DMS79 treated with DMSO at 0.1 percent for 48 hours (cell line): ENCODE measurements around the gene ENTR1.
"Not testable (repeated sequence)": the region's sequence is repeated elsewhere in the genome, so short reads cannot be mapped to it uniquely, and the experiment has no call there.

Experiments used
- DNase-seq: peaks from one replicate; lab custom pipeline; 2025; lab: John Stamatoyannopoulos, UW

Gene ENTR1

DNA sequence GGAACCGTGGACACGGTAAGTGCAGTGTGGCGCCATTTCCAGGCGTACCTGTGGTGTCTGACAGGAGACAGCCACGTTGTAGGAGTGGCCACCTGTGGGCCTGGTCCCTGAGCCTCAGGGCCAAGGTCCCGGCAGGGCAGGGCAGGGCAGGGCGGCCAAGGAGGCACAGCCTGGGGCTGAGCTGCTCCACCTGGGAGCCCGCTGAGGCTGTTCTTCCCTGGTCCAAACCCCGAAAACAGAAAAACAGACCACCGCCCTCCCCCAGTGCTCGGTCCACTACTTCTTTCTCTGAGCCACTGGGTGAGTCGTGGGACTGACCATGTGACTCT is 8.6 kb upstream of the ENTR1 start:
- no peak for DNase-seq

DNA sequence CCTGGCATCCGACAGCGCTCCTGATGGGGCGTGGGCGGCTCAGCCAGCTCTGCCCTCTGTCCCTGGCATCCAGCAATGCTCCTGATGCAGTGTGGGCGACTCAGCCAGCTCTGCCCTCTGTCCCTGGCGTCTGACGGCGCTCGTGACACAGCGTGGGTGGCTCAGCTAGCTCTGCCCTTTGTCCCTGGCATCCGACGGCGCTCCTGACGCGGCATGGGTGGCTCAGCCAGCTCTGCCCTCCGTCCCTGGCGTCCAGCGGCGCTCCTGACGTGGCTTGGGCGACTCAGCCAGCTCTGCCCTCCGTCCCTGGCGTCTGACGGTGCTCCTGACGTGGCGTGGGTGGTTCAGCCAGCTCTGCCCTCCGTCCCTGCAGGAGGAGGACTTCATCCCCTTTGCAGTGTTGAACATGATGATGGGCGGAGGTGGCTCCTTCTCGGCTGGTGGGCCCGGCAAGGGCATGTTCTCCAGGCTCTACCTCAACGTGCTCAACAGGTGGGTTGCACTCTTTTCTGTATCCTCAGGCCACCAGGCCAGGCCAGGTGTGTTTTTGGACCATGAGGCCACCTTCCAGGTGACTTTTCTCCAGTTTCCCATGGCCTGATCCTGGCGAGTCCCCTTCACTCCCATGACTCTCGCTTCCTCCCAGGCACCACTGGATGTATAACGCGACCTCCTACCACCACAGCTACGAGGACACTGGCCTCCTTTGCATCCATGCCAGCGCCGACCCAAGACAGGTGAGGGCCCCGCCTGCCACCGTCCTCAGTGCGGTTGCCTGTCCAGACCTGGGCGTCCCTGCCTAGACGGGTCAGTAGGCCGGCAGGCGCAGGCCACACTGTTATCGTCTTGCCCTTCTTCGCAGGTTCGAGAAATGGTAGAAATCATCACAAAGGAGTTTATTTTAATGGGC is 8.0 kb upstream of the ENTR1 start:
- DNase-seq: no peak

DNA sequence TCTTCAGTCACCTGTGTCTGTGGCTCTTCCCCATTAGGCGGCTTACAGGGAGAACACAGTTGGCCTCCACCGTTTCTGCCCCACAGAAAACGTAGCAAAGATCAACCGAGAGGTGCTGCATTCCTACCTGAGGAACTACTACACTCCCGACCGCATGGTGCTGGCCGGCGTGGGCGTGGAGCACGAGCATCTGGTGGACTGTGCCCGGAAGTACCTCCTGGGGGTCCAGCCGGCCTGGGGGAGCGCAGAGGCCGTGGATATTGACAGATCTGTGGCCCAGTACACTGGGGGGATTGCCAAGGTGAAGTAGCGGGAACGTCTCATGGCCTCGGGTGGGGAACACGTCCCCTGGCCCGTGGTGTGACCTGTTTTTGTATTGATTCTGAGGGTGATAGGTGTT is 6.5 kb upstream of the ENTR1 start:
- no peak for DNase-seq

DNA sequence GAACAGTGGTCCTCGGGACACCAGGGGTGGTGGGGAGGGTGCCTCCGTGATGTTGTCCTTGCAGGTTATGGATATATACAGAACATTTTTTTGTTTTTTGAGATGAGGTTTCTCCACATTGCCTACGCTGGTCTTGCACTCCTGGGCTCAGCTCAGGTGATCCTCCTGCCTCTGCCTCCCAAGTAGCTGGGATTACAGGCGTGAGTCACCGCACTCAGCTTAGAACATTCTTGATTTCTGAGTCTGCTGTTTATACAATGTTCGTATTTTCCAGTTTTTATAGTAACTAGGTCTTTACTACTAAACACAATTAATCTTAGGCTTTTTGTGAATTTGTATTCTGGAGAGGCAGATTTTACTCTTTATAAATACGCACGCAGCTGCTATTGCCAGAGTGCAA is 6.0 kb upstream of the ENTR1 start:
- no peak for DNase-seq

DNA sequence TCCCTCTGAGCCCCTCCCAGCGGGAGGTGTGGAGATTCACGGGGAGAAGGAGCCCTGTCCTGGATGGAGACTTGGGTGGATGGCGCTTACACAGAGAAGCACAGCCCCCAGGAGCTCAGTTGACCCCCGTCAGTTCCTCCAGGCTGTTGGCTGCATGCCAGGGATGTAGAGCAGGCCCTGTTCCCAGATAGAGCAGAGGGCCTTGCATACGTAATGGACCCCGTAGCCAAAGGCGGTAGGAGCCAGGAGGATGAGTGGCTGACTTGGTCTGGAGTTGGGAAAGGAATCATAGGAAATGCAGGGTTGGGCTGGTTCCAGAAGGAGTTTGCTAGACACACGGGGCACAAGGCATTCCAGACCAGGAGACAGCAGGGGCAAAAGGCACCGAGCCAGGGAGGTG is 2.5 kb upstream of the ENTR1 start:
- DNase-seq: no peak

DNA sequence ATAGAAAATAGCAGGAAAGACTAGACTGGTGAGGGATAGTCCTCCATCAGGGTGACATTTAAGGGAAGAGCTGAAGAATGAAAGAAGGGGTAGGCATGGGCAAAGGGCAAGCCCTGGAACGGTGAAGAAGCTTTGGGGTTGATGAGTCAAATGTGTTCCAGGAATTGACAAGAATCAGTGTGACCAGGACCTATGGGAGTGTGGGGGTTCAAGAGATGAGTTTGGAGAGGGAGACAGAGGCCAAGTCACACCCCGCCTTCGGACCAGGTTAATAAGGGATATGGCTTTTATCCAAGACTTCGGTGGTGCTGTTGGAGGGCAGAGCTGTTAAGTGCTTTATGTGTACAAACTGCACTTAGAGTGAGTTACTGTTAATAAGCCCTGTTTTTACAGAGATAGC is 964 bp upstream of the ENTR1 start:
- no peak for DNase-seq

DNA sequence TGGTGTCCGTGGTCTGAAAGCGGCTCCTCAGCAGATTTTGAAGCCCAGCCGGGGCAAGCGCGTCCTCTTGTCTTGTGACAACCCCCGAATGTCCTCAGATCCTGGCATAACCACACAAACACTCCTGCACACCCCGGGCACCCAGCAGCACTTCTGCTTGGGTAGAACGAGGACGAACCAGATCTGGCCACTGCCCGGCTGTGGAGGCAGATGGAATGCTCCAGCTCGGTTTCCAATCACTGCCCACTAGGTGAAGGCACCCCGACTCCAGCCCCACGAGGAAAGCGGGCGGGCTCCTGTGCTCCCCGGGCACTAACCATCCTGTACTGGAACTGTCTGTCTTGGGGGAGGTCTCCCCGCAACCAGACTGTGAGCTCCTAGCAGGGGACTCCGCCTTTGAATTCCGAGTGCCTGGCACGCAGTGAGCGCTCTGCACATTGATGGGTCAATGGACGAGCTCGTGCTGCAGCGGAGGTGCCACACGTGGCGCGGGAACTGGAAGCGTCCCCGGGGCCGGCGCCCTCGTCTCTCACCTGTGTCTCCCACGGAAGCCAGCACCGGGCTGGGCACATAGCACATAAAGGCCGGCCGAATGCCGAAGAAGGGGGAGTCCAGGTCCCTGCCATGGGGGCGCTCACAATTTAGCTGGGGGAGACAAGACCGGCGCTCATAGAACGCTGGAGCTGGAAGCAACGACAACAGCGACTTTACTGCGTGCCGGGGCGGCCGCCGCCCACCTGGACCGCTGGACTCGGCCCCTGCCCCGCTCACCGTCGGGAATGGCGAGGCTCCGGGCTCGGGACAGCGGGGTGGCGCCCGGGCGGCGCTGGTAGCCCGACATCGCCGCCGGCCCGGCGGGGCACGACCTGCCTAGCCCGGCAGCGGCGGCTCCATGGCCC is 608 bp downstream of the ENTR1 start:
- peak; percentile 9 for DNase-seq

DNA sequence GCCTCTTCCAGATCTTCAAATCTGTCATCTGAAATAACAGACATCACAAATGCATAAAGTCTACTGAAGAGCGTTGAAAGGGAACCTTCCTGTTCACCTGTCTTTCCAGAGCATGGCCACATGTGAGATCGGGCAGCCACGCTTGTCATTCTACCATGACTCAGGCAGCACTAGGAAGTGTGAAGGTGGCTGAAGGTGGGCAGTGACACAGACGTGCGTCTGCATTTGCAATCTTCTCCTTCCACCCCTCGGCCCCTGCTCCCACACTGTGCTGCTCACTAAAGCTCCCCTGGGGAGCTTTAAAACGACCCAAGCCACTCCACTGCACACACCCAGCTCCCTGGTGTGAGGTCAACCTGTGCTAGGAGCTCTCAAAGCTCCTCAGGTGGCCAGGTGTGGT is 2.5 kb downstream of the ENTR1 start:
- no peak for DNase-seq

DNA sequence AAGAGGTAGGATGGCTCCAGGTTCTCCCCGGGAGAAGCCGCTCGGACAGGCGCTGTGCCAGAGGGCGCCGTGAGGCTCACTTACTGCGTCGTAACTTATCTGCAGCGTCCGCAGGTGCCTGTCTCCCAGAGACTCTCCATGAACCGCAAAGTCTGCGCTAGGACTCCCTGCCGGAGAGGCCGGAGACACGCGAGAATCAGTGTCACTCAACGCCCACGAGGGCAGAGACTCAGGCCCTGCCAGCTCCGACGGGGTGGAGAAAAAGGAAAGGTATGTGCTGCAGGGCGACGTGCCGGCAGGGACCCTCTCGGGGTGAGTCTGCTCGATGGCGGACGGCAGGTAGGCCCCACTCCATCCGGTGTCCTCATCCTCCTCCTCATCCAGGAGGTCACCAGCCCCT is 3.4 kb downstream of the ENTR1 start:
- not testable (repeated sequence) for DNase-seq

DNA sequence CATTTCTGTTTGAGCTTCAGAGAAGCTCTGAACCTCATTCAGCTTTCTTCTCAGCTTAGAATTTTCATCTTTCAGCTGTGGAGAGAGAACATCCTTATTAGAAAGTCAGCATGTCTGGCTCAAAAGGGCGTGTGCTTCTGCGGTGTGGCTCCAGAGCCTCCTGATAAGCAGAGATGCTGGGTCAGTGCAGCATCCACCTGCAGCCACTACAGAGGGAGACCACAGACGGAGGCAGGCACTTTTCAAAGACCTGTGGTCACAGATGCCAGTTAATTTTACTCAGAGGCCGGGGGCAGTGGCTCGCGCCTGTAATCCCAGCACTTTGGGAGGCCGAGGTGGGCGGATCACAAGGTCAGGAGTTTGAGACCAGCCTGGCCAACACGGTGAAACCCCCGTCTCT is 4.5 kb downstream of the ENTR1 start:
- DNase-seq: not testable (repeated sequence)

DNA sequence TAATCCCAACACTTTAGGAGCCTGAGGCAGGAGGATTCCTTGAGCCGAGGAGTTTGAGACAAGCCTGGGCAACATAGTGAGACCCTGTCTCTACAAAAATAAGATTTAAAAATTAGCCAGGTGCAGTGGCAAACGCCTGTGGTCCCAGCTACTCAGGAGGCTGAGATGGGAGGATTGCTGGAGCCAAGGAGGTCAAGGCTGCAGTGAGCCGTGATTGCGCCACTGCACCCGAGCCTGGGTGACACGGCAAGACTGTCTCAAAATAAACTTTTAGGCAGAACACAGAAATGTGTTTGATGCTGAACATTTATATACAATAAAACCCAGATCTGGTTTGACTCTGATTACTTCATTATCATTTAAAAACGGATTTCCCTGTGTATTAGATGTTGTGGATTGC is 4.9 kb downstream of the ENTR1 start:
- no peak for DNase-seq

DNA sequence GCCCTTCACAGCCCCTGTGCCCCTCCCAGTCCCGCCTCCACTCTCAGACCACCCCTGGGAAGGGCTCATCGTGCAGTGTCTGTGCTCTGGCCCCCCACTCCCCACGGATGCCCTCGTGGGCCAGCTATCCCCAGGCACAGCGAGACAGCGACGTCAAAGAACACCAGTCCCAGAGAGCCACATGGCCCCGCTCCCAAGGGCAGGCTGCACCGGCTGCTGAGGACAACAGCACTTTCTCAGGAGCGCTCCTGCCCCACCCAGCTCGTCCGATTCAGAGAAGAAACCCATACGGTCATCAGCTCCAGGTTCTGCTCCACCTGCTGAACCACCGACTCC is 5.6 kb downstream of the ENTR1 start:
- DNase-seq: no peak

DNA sequence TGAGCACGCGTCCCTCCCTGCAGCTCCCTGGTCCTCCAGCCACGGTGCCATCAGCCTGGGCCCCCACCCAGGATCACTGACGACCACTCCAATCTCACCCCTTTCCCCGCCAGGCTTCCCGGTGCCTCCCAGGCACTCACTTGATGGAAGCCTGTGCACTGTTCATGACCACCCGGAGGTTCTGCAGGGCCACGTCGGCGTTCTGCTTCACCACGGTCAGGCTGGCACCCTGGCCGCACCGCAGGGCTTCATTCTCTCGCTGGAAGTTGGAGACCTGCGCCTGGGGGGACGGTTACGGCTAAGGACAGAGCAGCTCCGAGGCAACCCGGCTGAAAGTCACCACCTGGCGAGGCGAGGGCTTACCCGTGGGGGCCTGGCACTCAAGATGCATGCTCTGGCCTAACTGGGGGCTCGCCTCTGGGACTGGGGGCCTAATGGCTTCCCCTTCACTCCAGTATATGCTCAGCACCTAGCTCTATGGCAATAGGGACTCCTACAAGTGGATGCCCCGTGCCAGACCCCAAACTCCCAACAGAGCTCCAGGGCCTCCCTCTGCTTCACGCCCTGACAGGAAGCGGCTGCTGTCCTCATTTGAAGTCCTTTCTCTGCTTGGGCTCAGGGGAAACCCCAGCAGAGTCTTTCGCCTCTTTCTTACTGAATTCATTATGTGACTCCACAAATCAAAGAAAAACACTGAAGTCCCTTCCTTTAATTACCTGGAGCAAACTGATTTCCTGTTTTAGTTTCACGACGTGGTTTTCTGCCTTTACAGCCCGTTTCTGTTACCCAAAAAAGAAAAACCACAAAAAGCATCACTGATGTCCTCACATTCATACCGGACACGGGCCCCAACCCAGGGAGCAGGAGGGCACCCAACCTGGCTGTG is 6.3 kb downstream of the ENTR1 start:
- no peak for DNase-seq

DNA sequence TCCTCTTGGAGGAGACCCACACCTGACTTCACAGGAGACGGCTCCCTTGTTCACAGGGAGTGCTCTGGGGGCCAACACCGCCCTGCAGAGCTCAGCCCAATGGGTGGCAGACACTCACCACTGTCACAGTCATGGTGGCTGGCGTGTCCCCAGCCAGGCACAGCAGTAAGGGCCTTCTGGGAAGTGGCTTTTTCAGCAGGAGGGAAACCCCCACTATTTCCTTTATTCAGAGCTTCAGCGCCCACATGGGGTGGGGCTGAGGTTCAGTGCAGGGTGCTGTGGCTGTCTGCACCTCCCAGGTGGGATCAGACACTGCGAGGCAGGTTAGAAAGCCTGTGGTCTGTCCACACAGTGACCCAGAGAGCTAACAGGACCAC is 6.9 kb downstream of the ENTR1 start:
- no peak for DNase-seq

DNA sequence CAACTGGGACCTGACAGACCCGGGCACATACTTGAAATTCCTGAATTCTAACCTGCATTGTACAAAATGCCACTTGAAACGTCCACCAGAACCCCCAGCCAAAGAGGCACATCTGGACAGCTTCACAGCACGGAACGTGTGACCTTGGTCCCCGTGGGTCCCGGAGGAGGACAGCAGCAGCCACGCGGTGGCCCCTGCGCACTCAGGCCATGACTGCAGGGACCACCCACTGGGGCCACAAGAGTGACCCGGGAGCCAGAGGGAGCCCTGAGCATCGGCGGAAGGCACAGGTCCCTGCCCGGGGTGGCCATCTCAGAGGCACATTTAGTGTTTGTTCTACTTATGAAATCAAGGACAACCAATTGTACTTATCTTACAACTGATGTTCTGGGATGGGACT is 8.3 kb downstream of the ENTR1 start:
- DNase-seq: no peak

DNA sequence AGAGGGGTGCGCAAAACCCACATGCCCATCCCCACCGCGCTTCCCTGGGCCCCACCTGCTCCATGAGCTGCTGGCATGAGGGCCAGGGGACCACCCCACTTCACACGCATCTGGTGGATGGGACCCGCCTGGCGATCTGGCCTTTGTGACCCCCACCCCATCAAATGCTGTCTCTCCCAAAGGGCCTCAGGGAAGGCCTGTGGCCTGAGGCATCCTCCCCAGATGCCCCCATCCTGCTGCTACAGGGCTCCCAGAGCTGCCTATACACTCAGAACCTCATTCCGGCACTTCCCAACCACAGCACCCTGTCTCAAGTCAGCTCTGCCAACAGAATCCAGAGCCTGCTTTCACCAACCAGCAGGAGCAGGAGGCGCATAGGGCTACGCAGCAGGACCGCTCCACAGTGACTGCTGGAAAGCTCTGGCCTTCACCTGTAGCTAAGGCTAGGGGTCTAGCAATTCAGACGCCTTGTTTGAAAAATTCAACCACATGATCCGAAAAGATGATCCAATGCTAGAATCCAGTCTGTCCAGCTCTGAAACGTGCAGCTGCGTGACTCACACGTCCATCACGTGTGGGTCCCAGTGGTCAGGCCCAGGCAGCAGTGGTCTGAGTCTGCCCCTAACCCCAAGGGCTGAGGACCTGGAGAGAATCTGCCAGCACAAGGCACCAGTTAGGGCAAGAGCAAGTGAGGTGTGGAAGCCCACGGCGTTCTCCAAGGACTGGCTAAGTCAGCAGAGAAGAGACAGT is 9.1 kb downstream of the ENTR1 start:
- DNase-seq: no peak

DNA sequence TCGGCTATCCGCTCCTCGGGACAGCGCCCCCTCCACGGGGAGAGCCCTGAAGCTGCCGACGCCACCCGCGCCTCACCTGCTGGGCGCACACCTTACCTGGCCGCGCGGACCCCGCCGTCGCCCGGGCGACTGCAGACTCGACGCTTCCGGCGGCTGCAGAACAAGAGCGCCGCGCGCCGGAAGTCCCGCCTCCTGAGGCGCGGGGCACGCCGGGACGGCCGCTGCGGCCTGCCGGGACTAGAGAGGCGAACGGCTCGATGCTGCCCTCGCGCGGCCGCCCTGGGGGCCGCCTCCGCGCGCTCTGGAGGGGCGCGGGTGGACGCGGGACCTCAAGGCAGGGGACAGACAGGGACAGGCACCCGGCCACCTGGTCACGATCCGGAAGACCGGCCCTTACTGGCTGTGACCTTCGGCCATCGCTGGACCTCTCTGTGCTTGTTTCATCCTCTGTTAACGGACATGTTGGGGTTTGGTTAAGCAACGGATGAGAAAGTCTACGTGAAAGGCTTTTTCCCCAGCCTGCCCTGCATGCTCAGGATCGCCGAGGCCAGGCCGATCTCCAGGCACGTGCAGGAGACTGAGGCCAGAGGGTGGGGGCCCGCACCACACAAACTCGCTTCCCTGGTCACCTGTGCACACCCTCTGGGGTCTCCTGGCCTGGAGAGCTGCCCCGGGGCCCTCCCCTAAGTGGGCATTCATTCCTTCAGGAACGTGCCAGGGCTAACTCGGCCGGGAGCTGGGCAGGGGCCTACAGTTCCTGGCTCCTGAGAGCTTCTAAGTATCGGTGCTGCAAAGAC is 10.2 kb downstream of the ENTR1 start, which contains the start of gene SNAPC4:
Gene SNAPC4 (minus strand): TSS at position 133 of the 797 bp plus-strand sequence. CDS start 1,742 bp downstream, outside the sequence.
- peak; percentile 81 for DNase-seq

DNA sequence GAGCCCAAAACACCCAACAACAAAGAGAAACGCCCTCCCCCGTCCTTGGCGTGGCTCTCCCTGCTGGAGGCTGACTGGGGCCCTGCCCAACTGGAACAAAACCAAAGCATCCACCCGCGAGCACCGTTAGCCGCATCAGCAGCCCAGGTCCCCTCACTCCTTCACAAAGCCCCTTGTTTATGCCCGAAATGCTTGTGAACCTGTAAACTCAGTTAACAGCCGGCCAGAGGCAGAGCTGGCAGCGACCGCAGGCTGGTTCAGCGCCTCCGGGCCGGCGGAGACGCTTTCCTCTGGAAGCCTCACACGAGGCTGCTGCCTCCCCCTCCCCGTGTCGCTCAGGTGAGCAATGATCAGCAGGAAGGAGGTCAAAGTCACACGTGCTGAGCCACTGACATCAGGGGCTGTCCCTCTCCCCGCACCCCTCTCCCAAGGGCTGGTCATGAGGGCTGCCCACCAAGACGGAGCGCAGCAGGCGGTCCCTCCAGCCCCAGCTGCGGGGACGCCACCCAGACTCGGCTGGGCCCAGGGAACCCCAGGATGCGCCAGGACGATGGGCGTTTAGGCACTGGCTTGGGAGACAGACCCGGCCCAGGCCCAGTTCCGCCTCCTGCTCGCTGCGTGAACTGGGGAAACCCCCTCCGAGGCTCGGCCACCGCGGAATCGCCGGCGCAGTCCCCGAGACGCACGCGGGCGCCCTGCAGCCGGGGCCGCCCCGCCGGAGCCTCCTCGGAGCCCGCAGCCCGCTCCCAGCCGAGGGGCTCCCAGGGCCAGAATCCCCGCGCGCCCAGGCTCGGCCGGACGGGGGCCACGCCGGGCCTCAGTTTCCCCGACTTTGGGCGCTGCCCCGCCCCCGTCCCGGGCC is 11.0 kb downstream of the ENTR1 start:
- no peak for DNase-seq

DNA sequence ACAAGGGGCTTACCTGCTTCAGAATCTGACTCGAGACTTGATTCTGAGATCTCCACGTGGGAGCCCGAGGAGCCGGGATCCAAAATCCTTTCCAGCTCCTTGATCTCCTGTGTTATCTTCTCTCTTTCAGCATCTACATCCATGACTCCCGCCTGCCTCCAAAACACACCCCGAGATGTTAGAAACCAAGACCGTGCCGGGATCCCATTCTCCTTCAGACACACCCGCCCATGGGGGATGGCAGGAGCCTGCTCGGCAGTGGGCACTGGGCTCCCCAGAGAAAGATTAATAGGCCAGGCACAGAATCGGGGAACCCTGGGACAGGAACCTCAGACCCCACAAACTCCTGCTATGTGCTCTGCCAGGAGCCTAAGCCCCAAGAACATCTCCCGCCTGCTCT is 12.1 kb downstream of the ENTR1 start:
- no peak for DNase-seq

DNA sequence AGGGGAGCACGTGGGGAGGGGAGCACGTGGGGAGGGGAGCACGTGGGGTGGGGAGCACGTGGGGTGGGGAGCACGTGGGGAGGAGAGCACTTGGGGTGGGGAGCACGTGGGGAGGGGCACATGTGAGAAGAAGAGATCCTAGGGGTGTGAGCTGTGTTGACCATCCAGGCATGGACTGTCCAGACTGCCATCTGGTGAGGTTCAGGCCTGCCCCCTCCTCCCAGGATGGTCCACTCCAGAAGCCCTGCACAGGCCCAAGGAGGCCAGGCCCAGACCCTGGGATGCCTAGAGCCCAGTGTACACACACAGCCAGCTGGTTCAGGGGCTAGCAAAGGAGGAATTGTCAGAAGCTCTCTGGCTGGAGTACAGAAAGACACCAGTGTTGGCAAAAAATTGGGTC is 12.8 kb downstream of the ENTR1 start:
- DNase-seq: no peak
